ENCODE data around the gene ATP10D.

ATP10D gene

DNA sequence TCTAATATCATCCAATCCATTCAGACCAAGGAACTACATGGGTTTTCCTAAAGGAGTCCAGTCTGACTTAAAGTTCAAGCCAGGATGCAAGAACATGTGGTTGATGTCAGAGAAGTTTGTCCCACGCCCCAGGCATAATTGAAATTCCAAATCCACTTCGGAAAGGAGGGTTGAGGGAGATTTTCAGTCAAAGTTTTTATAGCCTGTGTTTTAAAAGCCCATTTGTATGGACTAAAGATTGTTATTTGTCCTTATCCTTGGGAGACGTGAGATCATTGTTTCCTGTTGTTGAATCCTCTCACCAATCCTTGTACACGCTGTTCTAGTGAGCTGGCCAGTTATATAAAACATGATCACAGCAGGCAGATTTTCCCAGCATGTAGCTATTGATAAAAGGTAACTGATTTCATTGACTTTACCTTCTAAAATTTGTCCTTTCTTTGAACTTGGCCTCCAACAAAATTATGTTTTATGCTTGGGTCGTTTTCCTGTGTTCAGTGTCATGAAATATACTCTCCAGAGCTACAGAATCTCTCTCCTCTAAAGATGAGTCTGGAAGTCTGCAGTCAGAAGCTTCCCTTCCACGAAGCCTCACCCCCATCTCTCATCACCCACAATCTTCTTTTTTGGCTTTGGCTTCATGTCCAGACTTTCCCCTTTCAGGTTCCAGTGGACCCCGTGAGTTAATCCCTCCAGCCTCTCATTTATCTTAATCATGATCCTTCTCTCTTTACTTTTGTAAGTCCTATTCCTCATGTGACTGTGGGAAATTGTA, 92.9 kb downstream of the ATP10D start:
- H3K27ac ChIP-seq (ENCODE audit: low read length) = peak overlapping the region; percentile 50
- H3K4me1 ChIP-seq (ENCODE audit: control insufficient read depth, insufficient read depth, low read length) = no peaks in the 10 kb centered on the region
- H3K27me3 ChIP-seq (ENCODE audit: control insufficient read depth in 1 of 2, insufficient read depth in 2 of 2, low read length in 2 of 2) = no peaks in the 10 kb centered on the region
- no peaks in the 10 kb centered on the region for H3K9me3 ChIP-seq (ENCODE audit: control insufficient read depth in 2 of 2, low read length in 2 of 2)
- peak overlapping the region in 1 of 2 donors; percentile 23 for H3K9ac ChIP-seq (ENCODE audit: low read length in 2 of 2)
- no peak overlapping the region for H3K4me3 ChIP-seq (ENCODE audit: low read length in 2 of 2)
- H3K36me3 ChIP-seq (ENCODE audit: control insufficient read depth in 2 of 2, insufficient read depth in 2 of 2, low read length in 2 of 2) = peaks cover 23% of the 10 kb centered on the region in 2 donors

DNA sequence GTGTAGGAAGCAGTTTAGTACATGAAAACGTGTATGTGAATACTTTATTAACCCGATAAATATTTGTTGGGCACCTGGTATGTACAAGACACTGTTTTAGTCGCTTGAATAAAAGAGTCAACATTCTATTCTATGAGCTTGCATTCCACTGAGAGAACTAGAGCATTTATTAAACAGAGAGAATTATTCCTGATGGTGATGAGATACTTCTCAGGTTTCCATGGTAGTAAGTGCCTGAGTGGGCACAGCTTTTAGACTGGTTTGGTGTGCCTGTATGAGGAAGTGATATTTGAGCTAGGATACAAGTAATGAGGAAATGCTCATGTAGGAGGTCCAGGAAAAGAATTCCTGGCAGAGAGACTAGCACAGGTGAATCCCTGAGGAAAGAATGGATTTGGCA, 94.2 kb downstream of the ATP10D start:
- H3K9me3 ChIP-seq (ENCODE audit: control insufficient read depth in 2 of 2, low read length in 2 of 2) = no peaks in the 10 kb centered on the region
- no peak overlapping the region for H3K9ac ChIP-seq (ENCODE audit: low read length in 2 of 2)
- H3K27me3 ChIP-seq (ENCODE audit: control insufficient read depth in 1 of 2, insufficient read depth in 2 of 2, low read length in 2 of 2) = no peaks in the 10 kb centered on the region
- no peaks in the 10 kb centered on the region for H3K4me1 ChIP-seq (ENCODE audit: control insufficient read depth, insufficient read depth, low read length)
- H3K36me3 ChIP-seq (ENCODE audit: control insufficient read depth in 2 of 2, insufficient read depth in 2 of 2, low read length in 2 of 2) = peaks cover 25 to 28% of the 10 kb centered on the region in 2 donors
- H3K4me3 ChIP-seq (ENCODE audit: low read length in 2 of 2) = no peak overlapping the region
- no peak overlapping the region for H3K27ac ChIP-seq (ENCODE audit: low read length)

DNA sequence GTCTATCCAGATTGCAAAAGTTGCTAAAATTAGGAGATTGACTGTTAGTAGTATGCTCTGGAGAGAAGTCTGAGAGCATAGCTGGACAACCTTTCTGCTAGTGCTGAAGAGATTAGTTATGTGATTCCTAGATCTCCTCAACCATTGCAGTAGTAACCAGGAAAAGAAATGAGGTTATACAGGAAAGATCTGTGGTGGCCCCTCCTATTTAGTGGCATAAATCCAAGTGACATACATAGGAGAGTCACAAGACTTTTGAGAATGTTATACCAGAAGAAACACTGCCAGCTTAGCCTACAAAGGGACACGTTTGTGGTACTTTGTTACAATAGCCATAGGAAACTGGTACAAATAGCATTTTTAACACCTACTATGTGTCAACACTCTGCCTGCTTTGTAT, 105.2 kb downstream of the ATP10D start:
- Histone ChIP-seq H3K36me3 (ENCODE audit: control insufficient read depth in 2 of 2, insufficient read depth in 2 of 2, low read length in 2 of 2) (peaks cover 36 to 60% of the 10 kb centered on the region in 2 donors), H3K9ac (ENCODE audit: low read length in 2 of 2) (no peak overlapping the region), H3K9me3 (ENCODE audit: control insufficient read depth in 2 of 2, low read length in 2 of 2) (peaks cover 6 to 7% of the 10 kb centered on the region in 2 donors), H3K27me3 (ENCODE audit: control insufficient read depth in 1 of 2, insufficient read depth in 2 of 2, low read length in 2 of 2) (no peaks in the 10 kb centered on the region), H3K4me1 (ENCODE audit: control insufficient read depth, insufficient read depth, low read length) (no peaks in the 10 kb centered on the region), H3K4me3 (ENCODE audit: low read length in 2 of 2) (no peak overlapping the region), H3K27ac (ENCODE audit: low read length) (no peak overlapping the region)

DNA sequence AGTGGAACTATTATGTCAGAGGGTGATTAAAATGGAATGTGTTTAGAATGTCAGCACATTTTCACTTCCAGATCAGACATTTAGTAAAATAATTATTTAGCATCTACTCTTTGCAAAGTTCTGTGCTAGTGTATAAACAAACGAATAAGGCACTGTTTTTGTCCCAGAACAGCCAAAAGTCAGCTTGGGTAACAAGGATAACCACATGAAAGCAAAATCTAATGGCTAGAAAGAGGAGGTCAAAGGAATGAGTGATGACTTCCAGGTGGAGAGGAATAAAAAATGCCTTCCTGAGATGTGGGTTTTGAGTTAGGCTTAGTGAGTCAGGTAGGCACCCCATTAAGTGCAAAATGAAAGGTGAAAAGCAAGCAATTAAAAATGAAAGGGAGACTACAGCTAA, 112.6 kb downstream of the ATP10D start:
- Histone ChIP-seq H3K27ac (ENCODE audit: low read length) (no peak overlapping the region), H3K4me3 (ENCODE audit: low read length in 2 of 2) (no peak overlapping the region), H3K27me3 (ENCODE audit: control insufficient read depth in 1 of 2, insufficient read depth in 2 of 2, low read length in 2 of 2) (no peaks in the 10 kb centered on the region), H3K9ac (ENCODE audit: low read length in 2 of 2) (no peak overlapping the region), H3K36me3 (ENCODE audit: control insufficient read depth in 2 of 2, insufficient read depth in 2 of 2, low read length in 2 of 2) (peaks cover 0 to 2% of the 10 kb centered on the region in 2 donors), H3K9me3 (ENCODE audit: control insufficient read depth in 2 of 2, low read length in 2 of 2) (no peaks in the 10 kb centered on the region), H3K4me1 (ENCODE audit: control insufficient read depth, insufficient read depth, low read length) (no peaks in the 10 kb centered on the region)

DNA sequence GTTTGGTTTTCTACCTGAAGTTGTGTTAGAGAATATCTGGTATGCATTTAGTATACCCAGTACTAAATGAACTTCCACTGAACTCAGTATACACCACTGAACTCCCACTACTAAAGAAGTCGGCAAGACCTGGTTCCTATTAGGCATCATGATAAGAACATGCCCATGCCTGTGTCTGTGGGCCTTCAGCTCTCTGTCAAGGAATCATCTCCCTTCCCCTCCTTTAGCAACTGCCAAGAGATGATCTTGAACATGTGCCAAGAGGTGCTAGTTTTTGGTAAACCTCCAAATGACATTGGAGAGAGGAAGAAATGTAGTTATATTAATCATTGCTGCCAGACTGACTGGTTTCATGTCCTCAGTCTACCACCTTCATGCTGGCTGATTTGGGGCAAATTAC, 113.2 kb downstream of the ATP10D start:
- Histone ChIP-seq H3K27ac (ENCODE audit: low read length) (no peak overlapping the region), H3K9ac (ENCODE audit: low read length in 2 of 2) (no peak overlapping the region), H3K27me3 (ENCODE audit: control insufficient read depth in 1 of 2, insufficient read depth in 2 of 2, low read length in 2 of 2) (no peaks in the 10 kb centered on the region), H3K9me3 (ENCODE audit: control insufficient read depth in 2 of 2, low read length in 2 of 2) (no peaks in the 10 kb centered on the region), H3K4me3 (ENCODE audit: low read length in 2 of 2) (no peak overlapping the region), H3K36me3 (ENCODE audit: control insufficient read depth in 2 of 2, insufficient read depth in 2 of 2, low read length in 2 of 2) (peaks cover 0 to 2% of the 10 kb centered on the region in 2 donors), H3K4me1 (ENCODE audit: control insufficient read depth, insufficient read depth, low read length) (no peaks in the 10 kb centered on the region)

DNA sequence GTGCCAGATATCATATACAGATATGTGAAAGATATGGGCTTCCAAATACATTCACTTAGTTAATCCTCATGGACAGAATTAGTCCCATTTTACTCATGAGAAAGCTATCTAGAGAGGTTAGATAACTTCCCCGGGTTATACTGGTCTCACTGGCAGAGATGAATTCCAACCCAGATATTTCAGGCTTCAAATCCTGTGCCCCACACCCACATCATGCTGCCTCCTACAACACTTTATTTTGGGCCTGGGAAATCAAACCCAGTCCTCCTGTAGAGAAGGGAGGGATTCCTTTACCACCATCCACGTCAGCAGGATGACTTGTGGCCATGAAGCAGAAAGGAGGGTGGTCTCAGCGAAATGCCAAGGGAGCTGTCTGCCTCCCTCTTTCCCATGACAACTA, 113.8 kb downstream of the ATP10D start:
- Histone ChIP-seq H3K9ac (ENCODE audit: low read length in 2 of 2) (no peak overlapping the region), H3K36me3 (ENCODE audit: control insufficient read depth in 2 of 2, insufficient read depth in 2 of 2, low read length in 2 of 2) (peaks cover 0 to 3% of the 10 kb centered on the region in 2 donors), H3K4me3 (ENCODE audit: low read length in 2 of 2) (no peak overlapping the region), H3K27ac (ENCODE audit: low read length) (no peak overlapping the region), H3K9me3 (ENCODE audit: control insufficient read depth in 2 of 2, low read length in 2 of 2) (no peaks in the 10 kb centered on the region), H3K27me3 (ENCODE audit: control insufficient read depth in 1 of 2, insufficient read depth in 2 of 2, low read length in 2 of 2) (no peaks in the 10 kb centered on the region), H3K4me1 (ENCODE audit: control insufficient read depth, insufficient read depth, low read length) (no peaks in the 10 kb centered on the region)

DNA sequence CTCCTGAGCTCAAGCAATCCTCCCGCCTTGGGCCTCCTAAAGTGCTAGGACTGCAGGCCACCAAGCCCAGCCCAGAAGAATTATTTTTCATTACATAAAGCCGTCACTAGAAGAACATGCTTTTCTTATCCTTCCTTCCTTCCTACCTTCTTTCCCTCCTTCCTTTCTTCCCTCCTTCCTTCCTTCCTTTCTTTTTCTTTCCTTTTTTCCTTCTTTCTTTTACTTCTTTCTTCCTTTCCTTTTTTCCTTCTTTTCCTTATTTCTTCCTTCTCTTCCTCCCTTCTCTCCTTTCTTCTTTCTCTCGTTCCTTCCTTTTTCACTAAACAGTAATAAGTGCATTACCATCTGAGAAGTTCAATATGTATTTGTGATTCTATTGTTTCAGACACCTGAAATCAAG, 121.4 kb downstream of the ATP10D start:
- H3K27me3 ChIP-seq (ENCODE audit: control insufficient read depth in 1 of 2, insufficient read depth in 2 of 2, low read length in 2 of 2) = no peaks in the 10 kb centered on the region
- peaks cover 0 to 2% of the 10 kb centered on the region in 2 donors for H3K36me3 ChIP-seq (ENCODE audit: control insufficient read depth in 2 of 2, insufficient read depth in 2 of 2, low read length in 2 of 2)
- H3K27ac ChIP-seq (ENCODE audit: low read length) = no peak overlapping the region
- no peak overlapping the region for H3K9ac ChIP-seq (ENCODE audit: low read length in 2 of 2)
- H3K4me3 ChIP-seq (ENCODE audit: low read length in 2 of 2) = no peak overlapping the region
- no peaks in the 10 kb centered on the region for H3K4me1 ChIP-seq (ENCODE audit: control insufficient read depth, insufficient read depth, low read length)
- no peaks in the 10 kb centered on the region for H3K9me3 ChIP-seq (ENCODE audit: control insufficient read depth in 2 of 2, low read length in 2 of 2)

DNA sequence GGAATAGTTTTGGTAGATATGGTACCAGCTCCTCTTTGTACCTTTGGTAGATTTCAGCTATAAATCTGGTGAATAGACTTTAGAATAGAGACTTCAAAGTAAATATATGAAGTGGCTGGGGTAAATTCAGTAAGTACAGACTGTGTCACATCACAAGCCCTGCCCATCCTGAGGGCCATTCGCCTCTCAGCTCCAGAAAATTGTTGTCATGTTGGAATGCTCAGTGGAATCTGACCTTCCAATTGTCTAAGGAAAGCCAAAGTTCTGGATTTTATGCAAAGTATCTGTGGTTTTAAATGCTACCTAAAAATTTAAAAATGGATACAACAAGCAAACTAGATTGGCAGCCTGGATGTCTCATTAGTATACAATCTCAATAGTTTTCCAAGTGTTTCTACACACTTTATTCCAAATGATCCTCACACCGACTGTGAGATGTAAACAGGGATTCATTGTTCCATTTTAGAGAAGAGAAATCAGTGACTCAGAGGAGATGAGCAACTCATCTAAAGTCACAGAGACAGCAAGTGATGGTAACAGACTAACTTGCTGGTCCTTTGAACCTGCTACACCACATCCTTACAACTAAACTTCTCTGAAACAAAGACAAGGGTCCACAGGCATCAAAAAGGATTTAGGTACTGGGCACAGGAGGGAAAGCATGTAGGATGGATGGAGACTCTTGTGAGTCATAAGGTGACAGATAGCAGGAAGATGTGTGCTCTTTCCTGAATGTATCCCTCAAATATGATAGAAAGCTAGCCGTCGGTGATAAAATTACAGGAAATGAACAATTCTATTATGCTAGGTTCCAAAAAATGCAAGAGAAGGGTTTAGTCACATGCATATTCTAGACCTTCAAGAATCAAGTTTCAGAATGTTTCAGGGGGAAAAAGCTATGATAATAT, 127.3 kb downstream of the ATP10D start:
- Histone ChIP-seq H3K4me3 (ENCODE audit: low read length in 2 of 2) (no peak overlapping the region), H3K36me3 (ENCODE audit: control insufficient read depth in 2 of 2, insufficient read depth in 2 of 2, low read length in 2 of 2) (no peaks in the 10 kb centered on the region), H3K27ac (ENCODE audit: low read length) (no peak overlapping the region), H3K9ac (ENCODE audit: low read length in 2 of 2) (no peak overlapping the region), H3K4me1 (ENCODE audit: control insufficient read depth, insufficient read depth, low read length) (no peaks in the 10 kb centered on the region), H3K9me3 (ENCODE audit: control insufficient read depth in 2 of 2, low read length in 2 of 2) (peaks cover 0 to 2% of the 10 kb centered on the region in 2 donors), H3K27me3 (ENCODE audit: control insufficient read depth in 1 of 2, insufficient read depth in 2 of 2, low read length in 2 of 2) (no peaks in the 10 kb centered on the region)

DNA sequence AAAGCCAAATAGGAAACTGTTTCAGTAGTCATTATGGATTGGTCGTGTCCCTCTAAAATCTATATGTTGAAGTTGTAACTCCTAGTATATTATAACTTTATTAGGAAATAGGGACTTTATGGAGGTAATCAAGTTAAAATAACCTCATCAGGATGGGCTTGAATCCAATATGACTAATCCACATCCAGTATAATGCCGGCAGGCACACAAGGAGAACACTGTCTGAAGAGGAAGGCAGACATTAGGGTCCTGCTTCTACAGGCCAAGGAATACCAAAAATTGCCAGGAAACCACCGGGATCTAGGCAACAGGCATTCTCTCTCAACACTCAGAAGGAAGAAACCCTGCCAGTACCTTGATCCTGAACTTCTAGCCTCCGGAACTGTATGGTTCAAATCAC, 130.3 kb downstream of the ATP10D start:
- H3K27me3 ChIP-seq (ENCODE audit: control insufficient read depth in 1 of 2, insufficient read depth in 2 of 2, low read length in 2 of 2) = no peaks in the 10 kb centered on the region

DNA sequence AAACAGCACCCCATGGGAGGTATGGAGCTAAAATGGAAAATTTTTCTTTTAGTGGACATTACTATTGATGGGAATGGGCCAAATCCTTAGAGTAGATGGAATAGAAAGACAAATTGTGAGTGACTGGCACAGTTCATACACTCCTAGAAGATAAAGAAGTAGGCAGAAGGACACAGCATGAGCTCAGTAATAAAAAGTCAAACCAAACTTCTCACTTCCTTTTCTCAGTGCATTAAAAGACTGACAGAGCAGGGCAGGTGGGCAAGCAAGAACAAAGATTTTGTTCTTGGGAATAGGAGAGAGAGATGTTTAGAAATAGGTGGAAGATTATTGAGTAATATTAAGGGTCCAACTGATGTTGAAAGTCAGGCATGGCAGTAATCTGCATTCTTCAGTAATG, 132.5 kb downstream of the ATP10D start:
- H3K4me3 ChIP-seq (ENCODE audit: low read length in 2 of 2) = no peak overlapping the region
- no peak overlapping the region for H3K9ac ChIP-seq (ENCODE audit: low read length in 2 of 2)
- H3K9me3 ChIP-seq (ENCODE audit: control insufficient read depth in 2 of 2, low read length in 2 of 2) = peaks cover 0 to 2% of the 10 kb centered on the region in 2 donors
- H3K36me3 ChIP-seq (ENCODE audit: control insufficient read depth in 2 of 2, insufficient read depth in 2 of 2, low read length in 2 of 2) = no peaks in the 10 kb centered on the region
- H3K4me1 ChIP-seq (ENCODE audit: control insufficient read depth, insufficient read depth, low read length) = no peaks in the 10 kb centered on the region
- no peak overlapping the region for H3K27ac ChIP-seq (ENCODE audit: low read length)
- H3K27me3 ChIP-seq (ENCODE audit: control insufficient read depth in 1 of 2, insufficient read depth in 2 of 2, low read length in 2 of 2) = no peaks in the 10 kb centered on the region

More for the DNA sequence above, 130.3 kb downstream of the ATP10D start:
- H3K9me3 ChIP-seq (ENCODE audit: control insufficient read depth in 2 of 2, low read length in 2 of 2) = peaks cover 0 to 2% of the 10 kb centered on the region in 2 donors
- no peak overlapping the region for H3K27ac ChIP-seq (ENCODE audit: low read length)
- H3K4me3 ChIP-seq (ENCODE audit: low read length in 2 of 2) = no peak overlapping the region
- no peak overlapping the region for H3K9ac ChIP-seq (ENCODE audit: low read length in 2 of 2)
- no peaks in the 10 kb centered on the region for H3K4me1 ChIP-seq (ENCODE audit: control insufficient read depth, insufficient read depth, low read length)
- H3K36me3 ChIP-seq (ENCODE audit: control insufficient read depth in 2 of 2, insufficient read depth in 2 of 2, low read length in 2 of 2) = no peaks in the 10 kb centered on the region

Data from stomach smooth muscle (tissue), 2 donors.